ENCODE measurements around the gene NAGLU. TPM values are rescaled to one million over a fixed set of nuclear protein-coding genes. Genes with fewer than 3 reads are reported as not detected.
A peak's percentile ranks its signal among the peaks of the same experiment; 100 is the strongest.

NAGLU gene
- polyA plus RNA-seq, 2 of the 4 experiments (the other 2 are of a cell fraction): 17.8 to 34.5 TPM

- no peak for TF ChIP-seq USF2 (IDR thresholded peaks at IDR 0.05)
- TF ChIP-seq ATOH8 (CRISPR knock-in tag; IDR thresholded peaks at IDR 0.05; ENCODE audit: low read depth): no peak
- no peak for TF ChIP-seq RFX5 (IDR thresholded peaks at IDR 0.05)
- TF ChIP-seq HOXA7 (CRISPR knock-in tag; IDR thresholded peaks at IDR 0.05): no peak
- TF ChIP-seq ZC3H11A (IDR thresholded peaks at IDR 0.05): no peak
- no peak for TF ChIP-seq CBX2 (IDR thresholded peaks at IDR 0.05; ENCODE audit: borderline replicate concordance, low read depth)
- no peak for TF ChIP-seq RCOR1 (IDR thresholded peaks at IDR 0.05; ENCODE audit: low read depth, low read length)
- no peak for TF ChIP-seq HOXB5 (CRISPR knock-in tag; IDR thresholded peaks at IDR 0.05)
- no peak for TF ChIP-seq NFE2L2 (conservative IDR thresholded peaks at IDR 0.05; ENCODE audit: low read length)
- no peak for TF ChIP-seq REST (IDR thresholded peaks at IDR 0.05)
- no peak for TF ChIP-seq SMC3 (IDR thresholded peaks at IDR 0.05)
- TF ChIP-seq NR3C1 (IDR thresholded peaks at IDR 0.05): no peak
- TF ChIP-seq SREBF2 (IDR thresholded peaks at IDR 0.05): no peak
- no peak for TF ChIP-seq ZNF302 (CRISPR knock-in tag; IDR thresholded peaks at IDR 0.05)
- TF ChIP-seq FOSB (CRISPR knock-in tag; IDR thresholded peaks at IDR 0.05): no peak
- H3K4me3 ChIP-seq: no peak overlapping the region
- no peaks in the 10 kb centered on the region for H3K9me3 ChIP-seq
- ATAC-seq (peak in 1 of 2 experiments; percentile 6; a peak in 1 of 6 replicates), FAIRE-seq (no peak), DNase-seq (ENCODE audit: low read depth in 1 of 2, low spot score in 1 of 2) (no peak)
- peak overlapping the region; percentile 72 for H3K4me2 ChIP-seq
- peak overlapping the region; percentile 77 to 85 for H3K27ac ChIP-seq
- ChIA-PET POLR2A (interaction anchor here (1.2 kb wide), 1 partner anchor 108 kb away, joined by 4 read pairs; the partner anchor contains the start of gene CAVIN1), CTCF (interaction anchor here (0.9 to 11.5 kb wide), 10 partner anchors 11 to 349 kb away, joined by 3 to 231 read pairs (median 6); no protein-coding TSS in a partner anchor)
- WGBS (ENCODE audit: missing lambda C conversion rate): 59% methylated on average over 2 of the region's 2 CpGs
- peaks cover 49% of the 10 kb centered on the region for H3K4me1 ChIP-seq
Observed at GRCh38 chr17:42530952-42531454, 5.0 kb upstream of the NAGLU start.

- peak overlapping the region; percentile 72 for H3K4me2 ChIP-seq
- H3K27ac ChIP-seq: peak overlapping the region; percentile 77 to 85
- peak overlapping the region; percentile 55 for H3K4me3 ChIP-seq
- ATAC-seq (peak; percentile 45 to 55), DNase-seq (ENCODE audit: low read depth in 1 of 2, low spot score in 1 of 2) (peak in 1 of 2 experiments; percentile 86), FAIRE-seq (no peak)
- 13% methylated on average over 60 of the region's 60 CpGs for WGBS (ENCODE audit: missing lambda C conversion rate)
- no peaks in the 10 kb centered on the region for H3K9me3 ChIP-seq
- POLR2A ChIA-PET: interaction anchor here (0.6 to 1.2 kb wide), 3 partner anchors 109 to 254 kb away, joined by 4 to 6 read pairs (median 6); partner anchors contain the start of genes CAVIN1 and STAT5A
- CTCF ChIA-PET: interaction anchor here (0.8 to 11.5 kb wide), 17 partner anchors 9 to 595 kb away, joined by 3 to 231 read pairs (median 4); no protein-coding TSS in a partner anchor
- H3K4me1 ChIP-seq: peaks cover 43% of the 10 kb centered on the region
- 0 out of 2 replicates have a peak, but pooled peaks have one; percentile 55 for TF ChIP-seq HOXB5 (CRISPR knock-in tag; IDR thresholded peaks at IDR 0.05)
- TF ChIP-seq BHLHE40 (IDR thresholded peaks at IDR 0.05; ENCODE audit: low read depth, low read length): no peak
- TF ChIP-seq E2F6 (IDR thresholded peaks at IDR 0.05; ENCODE audit: borderline replicate concordance, low read depth): peak; percentile 82
- no peak for TF ChIP-seq CHD2 (IDR thresholded peaks at IDR 0.05; ENCODE audit: low read length, partially characterized antibody)
- peak; percentile 50; the same call in 2 of the 3 replicates for TF ChIP-seq CTCF (IDR thresholded peaks at IDR 0.05)
- TF ChIP-seq CBX2 (IDR thresholded peaks at IDR 0.05; ENCODE audit: borderline replicate concordance, low read depth): no peak
- 0 out of 3 replicates have a peak, but pooled peaks have one; percentile 28 for TF ChIP-seq BCL3 (IDR thresholded peaks at IDR 0.05)
- TF ChIP-seq MAFK (IDR thresholded peaks at IDR 0.05; ENCODE audit: partially characterized antibody): no peak
- TF ChIP-seq TP53 (CRISPR knock-in tag; IDR thresholded peaks at IDR 0.05): 0 out of 2 replicates have a peak, but pooled peaks have one; percentile 63
- TF ChIP-seq SREBF2 (IDR thresholded peaks at IDR 0.05): no peak
- no peak for TF ChIP-seq NPAS2 (CRISPR knock-in tag; IDR thresholded peaks at IDR 0.05; ENCODE audit: borderline replicate concordance)
- TF ChIP-seq RARB (CRISPR knock-in tag; IDR thresholded peaks at IDR 0.05): 0 out of 2 replicates have a peak, but pooled peaks have one; percentile 40
- TF ChIP-seq JUNB (IDR thresholded peaks at IDR 0.05): no peak
Observed at GRCh38 chr17:42531455-42532354, 4.3 kb upstream of the NAGLU start.

Data from A549 (cell line).